SU-DHL-6 (cell line): ENCODE data around the gene FBN3.

Experiments
- CTCF ChIP-seq: fragments of 200-600 bp; sonication (generic); IDR thresholded peaks from one replicate; pipeline ENCODE4 v1.5.1; 2017; ENCODE audit warnings: antibody characterized with exemption, mild to moderate bottlenecking, low read length, moderate library complexity; ENCODE audit not compliant: insufficient read depth, poor library complexity, severe bottlenecking
- EZH2phosphoT487 ChIP-seq: fragments of 200-600 bp; sonication (generic), shearing (Covaris generic); conservative IDR thresholded peaks from 2 replicates; pipeline ENCODE4 v1.6.1; 2018; ENCODE audit warnings: mild to moderate bottlenecking, antibody characterized with exemption, low read length, moderate library complexity, mixed read lengths

GRCh38 chr19:8075158-8076074, 74.0 kb downstream of the FBN3 start:
- TF ChIP-seq CTCF (no peak), EZH2phosphoT487 (no peak)
